LoVo (cell line): Measurements from ENCODE around the gene ELMO1.

Experiments used
- DNase-seq: peaks from one replicate; pipeline ENCODE4 v3.0.0-alpha.2; 2016; ENCODE audit warnings: low spot score

The ELMO1 gene

GRCh38 chr7:37310327-37311080 lies 138.2 kb downstream of the ELMO1 start:
- DNase-seq = no peak

GRCh38 chr7:37309493-37309892 lies 139.2 kb downstream of the ELMO1 start:
- DNase-seq = no peak

- DNase-seq = no peak
Measured at GRCh38 chr7:37304921-37305320, 143.7 kb downstream of the ELMO1 start.

- DNase-seq = no peak
Measured at GRCh38 chr7:37297546-37297945, 151.1 kb downstream of the ELMO1 start.

GRCh38 chr7:37295401-37295800 lies 153.3 kb downstream of the ELMO1 start:
- no peak for DNase-seq

- DNase-seq = no peak
Measured at GRCh38 chr7:37290731-37291130, 157.9 kb downstream of the ELMO1 start.

GRCh38 chr7:37289781-37290180 lies 158.9 kb downstream of the ELMO1 start:
- no peak for DNase-seq

- no peak for DNase-seq
Measured at GRCh38 chr7:37289367-37289766, 159.3 kb downstream of the ELMO1 start.

- peak; percentile 15 for DNase-seq
Measured at GRCh38 chr7:37287131-37287855, 161.4 kb downstream of the ELMO1 start.

GRCh38 chr7:37286454-37286832 lies 162.2 kb downstream of the ELMO1 start:
- DNase-seq = no peak

GRCh38 chr7:37285706-37286453 lies 162.8 kb downstream of the ELMO1 start:
- DNase-seq = no peak

GRCh38 chr7:37284805-37285231 lies 163.8 kb downstream of the ELMO1 start:
- DNase-seq = peak; percentile 23

- no peak for DNase-seq
Measured at GRCh38 chr7:37284285-37284684, 164.4 kb downstream of the ELMO1 start.

GRCh38 chr7:37283716-37284115 lies 164.9 kb downstream of the ELMO1 start:
- no peak for DNase-seq

GRCh38 chr7:37282927-37283326 lies 165.7 kb downstream of the ELMO1 start:
- no peak for DNase-seq

- no peak for DNase-seq
Measured at GRCh38 chr7:37282093-37282444, 166.6 kb downstream of the ELMO1 start.

- no peak for DNase-seq
Measured at GRCh38 chr7:37281368-37282092, 167.1 kb downstream of the ELMO1 start.

GRCh38 chr7:37277513-37277912 lies 171.2 kb downstream of the ELMO1 start:
- DNase-seq = no peak

- DNase-seq = no peak
Measured at GRCh38 chr7:37275078-37275710, 173.5 kb downstream of the ELMO1 start.

GRCh38 chr7:37273891-37274290 lies 174.8 kb downstream of the ELMO1 start:
- no peak for DNase-seq

GRCh38 chr7:37269711-37270508 lies 178.8 kb downstream of the ELMO1 start:
- no peak for DNase-seq
